ENCODE measurements around the gene XYLT2. TPM values are rescaled to one million over a fixed set of nuclear protein-coding genes. Genes with fewer than 3 reads are reported as not detected.

Gene XYLT2
- total RNA-seq, 6 experiments from 2014 or later: 7.0 to 13.8 (median 9.4) TPM

GRCh38 chr17:50364715-50365114 is 18.8 kb downstream of the XYLT2 start:
- H3K27me3 ChIP-seq: no peaks in the 10 kb centered on the region
- H3K9me3 ChIP-seq: no peaks in the 10 kb centered on the region
- intact Hi-C loops (cut with DNase I): no loop called here
- H3K36me3 ChIP-seq: peaks cover 0 to 31% (median 15%) of the 10 kb centered on the region in 4 donors
- ATAC-seq (no peak), DNase-seq (peak in 1 of 3 donors; percentile 43)
- TF ChIP-seq CTCF (IDR thresholded peaks at IDR 0.05): no peak
- TF ChIP-seq POLR2A (IDR thresholded peaks at IDR 0.05): no peak
- H3K27ac ChIP-seq: no peak overlapping the region
- no peak overlapping the region for H3K4me3 ChIP-seq
- peaks cover 0 to 7% (median 0%) of the 10 kb centered on the region in 4 donors for H3K4me1 ChIP-seq
- whole genome bisulfite sequencing (ENCODE audit: insufficient coverage, low coverage, low lambda C conversion rate, missing lambda C conversion rate): 100% methylated on average over 3 of the region's 9 CpGs

- WGBS (ENCODE audit: insufficient coverage, low coverage, low lambda C conversion rate, missing lambda C conversion rate): 40% methylated on average over 1 of the region's 2 CpGs
These were observed 19.2 kb downstream of the XYLT2 start for GRCh38 chr17:50365165-50365564.

GRCh38 chr17:50365649-50366393 is 19.9 kb downstream of the XYLT2 start:
- DNase-seq (peak in 1 of 3 donors; percentile 37), ATAC-seq (no peak)
- 94% methylated on average over 8 of the region's 14 CpGs for WGBS (ENCODE audit: insufficient coverage, low coverage, low lambda C conversion rate, missing lambda C conversion rate)

More at GRCh38 chr17:50365165-50365564, 19.2 kb downstream of the XYLT2 start:
- Histone ChIP-seq H3K27me3 (no peaks in the 10 kb centered on the region), H3K36me3 (peaks cover 0 to 35% (median 15%) of the 10 kb centered on the region in 4 donors), H3K9me3 (no peaks in the 10 kb centered on the region), H3K27ac (no peak overlapping the region), H3K4me1 (peaks cover 0 to 7% (median 0%) of the 10 kb centered on the region in 4 donors), H3K4me3 (no peak overlapping the region)
- intact Hi-C loops (cut with DNase I): no loop called here
- peak in 1 of 3 donors; percentile 9 for DNase-seq
- no peak for ATAC-seq
- TF ChIP-seq POLR2A (IDR thresholded peaks at IDR 0.05) (no peak), CTCF (IDR thresholded peaks at IDR 0.05) (no peak)

GRCh38 chr17:50367401-50367800 is 21.5 kb downstream of the XYLT2 start:
- WGBS (ENCODE audit: insufficient coverage, low coverage, low lambda C conversion rate, missing lambda C conversion rate): no CpG with 5 or more reads among the region's 1 CpG
- peaks cover 0 to 39% (median 15%) of the 10 kb centered on the region in 4 donors for H3K36me3 ChIP-seq
- intact Hi-C loops (cut with DNase I): no loop called here

More at GRCh38 chr17:50365649-50366393, 19.9 kb downstream of the XYLT2 start:
- H3K9me3 ChIP-seq: no peaks in the 10 kb centered on the region
- H3K4me1 ChIP-seq: peaks cover 0 to 7% (median 0%) of the 10 kb centered on the region in 4 donors
- intact Hi-C loops (cut with DNase I): no loop called here
- peaks cover 0 to 39% (median 15%) of the 10 kb centered on the region in 4 donors for H3K36me3 ChIP-seq
- no peak overlapping the region for H3K4me3 ChIP-seq
- no peak overlapping the region for H3K27ac ChIP-seq
- H3K27me3 ChIP-seq: no peaks in the 10 kb centered on the region
- TF ChIP-seq POLR2A (IDR thresholded peaks at IDR 0.05) (no peak), CTCF (IDR thresholded peaks at IDR 0.05) (no peak)

More at GRCh38 chr17:50367401-50367800, 21.5 kb downstream of the XYLT2 start:
- ATAC-seq (no peak), DNase-seq (peak in 1 of 3 donors; percentile 22)
- no peak overlapping the region for H3K27ac ChIP-seq
- H3K4me1 ChIP-seq: peaks cover 0 to 12% (median 0%) of the 10 kb centered on the region in 4 donors
- no peaks in the 10 kb centered on the region for H3K9me3 ChIP-seq
- no peak overlapping the region for H3K4me3 ChIP-seq
- TF ChIP-seq CTCF (IDR thresholded peaks at IDR 0.05) (no peak), POLR2A (IDR thresholded peaks at IDR 0.05) (no peak)
- no peaks in the 10 kb centered on the region for H3K27me3 ChIP-seq

All from right lobe of liver (tissue), 6 donors.